ENCODE measurements around the gene NPLOC4.

Gene NPLOC4

DNA sequence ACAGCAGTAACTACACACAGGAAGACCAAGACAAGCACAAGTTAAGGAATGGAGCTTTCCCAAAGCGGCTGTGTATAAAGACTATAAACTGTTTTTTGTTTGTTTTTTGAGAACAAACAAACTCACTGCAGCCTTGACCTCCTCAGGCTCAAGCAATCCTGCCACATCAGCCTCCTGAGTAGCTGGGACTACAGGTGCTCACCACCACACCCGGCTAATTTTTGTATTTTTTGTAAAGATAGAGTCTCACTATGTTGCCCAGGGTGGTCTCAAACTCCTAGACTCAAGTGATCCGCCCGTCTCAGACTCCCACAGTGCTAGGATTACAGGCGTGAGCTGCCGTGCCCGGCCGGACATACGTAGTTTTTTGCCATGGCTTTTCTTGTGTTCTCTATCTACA is 23.5 kb upstream of the NPLOC4 start:
- H3K36me3 ChIP-seq (ENCODE audit: control insufficient read depth, insufficient read depth, low read length): peaks cover 8% of the 10 kb centered on the region

DNA sequence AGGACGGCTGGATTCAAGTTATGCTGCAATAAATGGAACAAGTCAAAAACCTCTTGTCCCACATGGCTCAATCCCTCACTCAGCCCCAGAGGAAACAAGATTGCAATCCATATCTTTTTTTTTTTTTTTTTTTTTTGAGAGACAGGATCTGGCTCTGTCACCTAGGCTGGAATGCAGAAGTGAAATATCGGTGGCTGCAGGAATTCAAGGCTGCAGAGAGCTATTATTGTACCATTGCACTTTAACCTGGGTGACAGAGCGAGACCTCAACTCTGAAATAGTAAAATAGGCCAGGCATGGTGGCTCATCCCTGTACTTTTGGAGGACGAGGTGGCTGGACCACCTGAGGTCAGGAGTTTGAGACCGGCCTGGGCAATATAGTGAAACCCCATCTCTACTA is 22.1 kb upstream of the NPLOC4 start:
- H3K4me3 ChIP-seq (replicated peaks; ENCODE audit: low read depth, low read length): no peak overlapping the region
- no peak for DNase-seq (ENCODE audit: extremely low read depth, insufficient read length)
- peaks cover under 1% of the 10 kb centered on the region; the same call in 1 of the 2 replicates for H3K36me3 ChIP-seq (ENCODE audit: control insufficient read depth, insufficient read depth, low read length)
- no peak for TF ChIP-seq CTCF (IDR thresholded peaks at IDR 0.05; ENCODE audit: insufficient read depth, low read length, poor library complexity, severe bottlenecking)
- no peaks in the 10 kb centered on the region for H3K27me3 ChIP-seq (replicated peaks; ENCODE audit: control insufficient read depth, insufficient read depth, low read length)

More for the DNA sequence above, 23.5 kb upstream of the NPLOC4 start:
- Histone ChIP-seq H3K27me3 (replicated peaks; ENCODE audit: control insufficient read depth, insufficient read depth, low read length) (no peaks in the 10 kb centered on the region), H3K4me3 (replicated peaks; ENCODE audit: low read depth, low read length) (no peak overlapping the region)
- no peak for TF ChIP-seq CTCF (IDR thresholded peaks at IDR 0.05; ENCODE audit: insufficient read depth, low read length, poor library complexity, severe bottlenecking)
- DNase-seq (ENCODE audit: extremely low read depth, insufficient read length): no peak

DNA sequence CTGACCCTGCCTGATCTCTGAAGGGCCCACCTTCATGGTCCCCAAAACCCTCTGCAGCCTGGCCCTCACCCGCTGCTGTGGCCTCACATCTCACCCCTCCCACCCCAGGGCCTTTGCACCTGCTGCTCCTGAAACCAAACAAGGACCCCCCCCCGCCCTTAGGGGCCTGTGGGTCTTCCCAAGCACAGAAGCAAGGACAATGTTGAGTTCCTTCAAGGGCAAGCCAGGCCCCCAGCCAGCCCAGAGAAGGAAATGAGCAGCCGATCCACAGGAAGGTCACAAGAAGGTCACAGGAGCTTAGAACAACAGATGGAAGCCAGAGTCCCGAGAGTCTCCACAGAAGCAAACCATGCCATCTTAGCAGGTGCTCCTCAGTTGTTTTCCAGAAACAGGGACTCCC is 19.9 kb upstream of the NPLOC4 start:
- DNase-seq (ENCODE audit: extremely low read depth, insufficient read length): no peak
- Histone ChIP-seq H3K4me3 (replicated peaks; ENCODE audit: low read depth, low read length) (no peak overlapping the region), H3K27me3 (replicated peaks; ENCODE audit: control insufficient read depth, insufficient read depth, low read length) (no peaks in the 10 kb centered on the region), H3K36me3 (ENCODE audit: control insufficient read depth, insufficient read depth, low read length) (no peaks in the 10 kb centered on the region)
- no peak for TF ChIP-seq CTCF (IDR thresholded peaks at IDR 0.05; ENCODE audit: insufficient read depth, low read length, poor library complexity, severe bottlenecking)

DNA sequence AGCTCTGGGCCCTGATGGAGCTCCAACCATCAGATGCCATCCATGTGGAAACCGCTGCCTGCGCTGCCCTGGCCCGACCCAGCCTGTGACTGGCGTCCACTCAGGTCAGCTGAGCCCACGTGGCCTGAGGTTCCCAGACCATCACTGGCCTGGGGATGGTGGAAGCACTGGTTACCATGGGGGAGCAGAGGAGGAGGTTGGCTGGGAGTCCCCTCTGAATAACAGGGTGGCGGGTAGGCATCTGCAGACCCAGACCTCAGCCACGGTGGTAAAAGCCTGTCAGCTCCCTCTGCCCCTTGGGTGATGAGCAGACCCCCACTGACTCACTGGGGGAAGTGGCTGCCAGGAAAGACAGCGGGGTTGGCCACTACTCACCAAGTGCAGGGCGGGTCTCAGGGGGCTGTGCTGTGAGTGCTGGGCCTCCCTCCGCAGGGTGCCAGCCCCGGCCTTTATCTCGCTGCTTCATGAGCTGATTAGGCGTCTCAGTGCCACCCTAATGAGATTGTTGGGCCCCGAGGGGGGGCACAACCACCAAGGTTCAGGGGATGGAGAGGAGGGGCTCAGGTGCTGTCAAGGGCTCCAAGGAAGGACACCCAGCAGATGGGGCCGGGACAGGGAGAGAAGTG is 19.3 kb upstream of the NPLOC4 start, which contains the start of gene PDE6G:
Gene PDE6G (minus strand): TSS at position 425 of the 626 bp plus-strand sequence. CDS start 3,237 bp downstream, outside the sequence.
- Histone ChIP-seq H3K4me3 (replicated peaks; ENCODE audit: low read depth, low read length) (no peak within 1 kb of the TSS), H3K36me3 (ENCODE audit: control insufficient read depth, insufficient read depth, low read length) (no peaks in the 10 kb centered on the region), H3K27me3 (replicated peaks; ENCODE audit: control insufficient read depth, insufficient read depth, low read length) (no peaks in the 10 kb centered on the region)
- TF ChIP-seq CTCF (IDR thresholded peaks at IDR 0.05; ENCODE audit: insufficient read depth, low read length, poor library complexity, severe bottlenecking): no peak
- no peak for DNase-seq (ENCODE audit: extremely low read depth, insufficient read length)

DNA sequence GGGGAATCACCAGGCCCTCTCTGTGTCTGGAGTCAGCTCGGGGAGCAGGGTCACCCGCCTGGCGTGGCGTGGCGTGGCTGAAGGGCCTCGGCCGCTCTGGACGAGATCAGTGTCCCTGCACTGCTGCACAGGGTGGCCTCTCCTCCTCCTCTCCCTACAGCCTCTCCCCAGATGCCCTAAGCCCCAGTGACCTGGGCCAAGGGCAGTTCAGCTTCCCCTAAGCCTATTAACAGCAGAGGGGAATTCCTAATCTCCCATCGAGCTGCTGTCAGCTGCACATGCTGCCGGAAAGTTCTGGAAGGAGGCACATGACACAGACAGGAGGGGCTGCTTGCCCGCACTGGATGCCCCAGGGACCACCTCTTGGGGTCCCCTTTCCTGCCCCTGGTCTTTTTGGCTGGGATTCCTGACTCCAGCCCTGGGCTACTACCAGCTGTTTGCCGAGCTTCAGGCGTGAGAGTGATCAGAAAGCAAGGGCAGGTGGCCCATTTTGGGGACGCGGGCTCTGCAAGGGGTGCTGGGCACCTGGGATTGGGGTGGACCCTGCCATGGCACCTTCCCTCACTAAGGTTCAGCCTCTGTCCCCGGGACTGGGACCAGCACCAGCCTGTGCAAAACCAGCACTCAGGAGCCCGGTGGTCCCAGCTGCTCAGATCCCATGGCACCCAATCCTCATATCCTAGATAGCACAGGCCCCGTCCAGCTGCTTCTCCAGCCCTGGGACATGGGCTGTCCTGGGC is 18.6 kb upstream of the NPLOC4 start:
- no peak for DNase-seq (ENCODE audit: extremely low read depth, insufficient read length)
- Histone ChIP-seq H3K27me3 (replicated peaks; ENCODE audit: control insufficient read depth, insufficient read depth, low read length) (no peaks in the 10 kb centered on the region), H3K36me3 (ENCODE audit: control insufficient read depth, insufficient read depth, low read length) (no peaks in the 10 kb centered on the region), H3K4me3 (replicated peaks; ENCODE audit: low read depth, low read length) (no peak overlapping the region)
- TF ChIP-seq CTCF (IDR thresholded peaks at IDR 0.05; ENCODE audit: insufficient read depth, low read length, poor library complexity, severe bottlenecking): no peak

Data from GM06990 (cell line).